ENCODE results near the gene CEACAM6. TPM values are rescaled to one million over a fixed set of nuclear protein-coding genes. Genes with fewer than 3 reads are reported as not detected.

The CEACAM6 gene
- 17.4 to 23.4 TPM (median 20.5 TPM) in 5 replicates for total RNA-seq (2022; extraction: Qiagen RNA extraction; ENCODE audit: low read depth)

GRCh38 chr19:41755328-41755913 is at the start of gene CEACAM6:
Gene CEACAM6, plus strand, starts transcription at chr19:41755530. Its CDS starts 109 bp downstream, at chr19:41755639.

DNA sequence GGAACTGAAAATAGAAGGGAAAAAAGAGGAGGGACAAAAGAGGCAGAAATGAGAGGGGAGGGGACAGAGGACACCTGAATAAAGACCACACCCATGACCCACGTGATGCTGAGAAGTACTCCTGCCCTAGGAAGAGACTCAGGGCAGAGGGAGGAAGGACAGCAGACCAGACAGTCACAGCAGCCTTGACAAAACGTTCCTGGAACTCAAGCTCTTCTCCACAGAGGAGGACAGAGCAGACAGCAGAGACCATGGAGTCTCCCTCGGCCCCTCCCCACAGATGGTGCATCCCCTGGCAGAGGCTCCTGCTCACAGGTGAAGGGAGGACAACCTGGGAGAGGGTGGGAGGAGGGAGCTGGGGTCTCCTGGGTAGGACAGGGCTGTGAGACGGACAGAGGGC is 46.8 kb upstream of the CEACAM6 start, which contains the start of gene CEACAM5:
Gene CEACAM5, plus strand, starts transcription at position 146 of the 400 bp plus-strand sequence. Its CDS starts 106 bp downstream, at position 252.

GRCh38 chr19:41796362-41796761 is 41.0 kb downstream of the CEACAM6 start, which contains the start of gene CEACAM3:
Gene CEACAM3, plus strand, starts transcription at chr19:41796587. Its CDS starts 91 bp downstream, at chr19:41796678.

Other genes with a start within 250 kb of the CEACAM6 start
- gene CEACAM21, start 179.4 kb upstream of the CEACAM6 start, total RNA-seq (2022; extraction: Qiagen RNA extraction; ENCODE audit: low read depth): not detected in 5 replicates
- not detected in 5 replicates for gene CEACAM4, start 128.5 kb upstream of the CEACAM6 start, total RNA-seq (2022; extraction: Qiagen RNA extraction; ENCODE audit: low read depth)
- gene CEACAM7, start 67.3 kb upstream of the CEACAM6 start, total RNA-seq (2022; extraction: Qiagen RNA extraction; ENCODE audit: low read depth): not detected in 5 replicates
- gene CEACAM5, start 46.9 kb upstream of the CEACAM6 start, total RNA-seq (2022; extraction: Qiagen RNA extraction; ENCODE audit: low read depth): 1.6 to 2.0 TPM (median 1.9 TPM) in 5 replicates
- not detected in 5 replicates for gene CEACAM3, start 41.1 kb downstream of the CEACAM6 start, total RNA-seq (2022; extraction: Qiagen RNA extraction; ENCODE audit: low read depth)
- gene LYPD4, start 89.2 kb downstream of the CEACAM6 start, total RNA-seq (2022; extraction: Qiagen RNA extraction; ENCODE audit: low read depth): not detected in 5 replicates
- gene DMRTC2, start 89.5 kb downstream of the CEACAM6 start, total RNA-seq (2022; extraction: Qiagen RNA extraction; ENCODE audit: low read depth): not detected in 5 replicates
- gene RPS19, start 104.7 kb downstream of the CEACAM6 start, total RNA-seq (2022; extraction: Qiagen RNA extraction; ENCODE audit: low read depth): 8,029 to 10,205 TPM (median 9,294 TPM) in 5 replicates
- 0.51 to 1.4 TPM (median 0.67 TPM) in 5 replicates for gene CD79A, start 121.7 kb downstream of the CEACAM6 start, total RNA-seq (2022; extraction: Qiagen RNA extraction; ENCODE audit: low read depth)
- gene ARHGEF1, start 127.7 kb downstream of the CEACAM6 start, total RNA-seq (2022; extraction: Qiagen RNA extraction; ENCODE audit: low read depth): 57.0 to 141 TPM (median 106 TPM) in 5 replicates
- 0.16 to 0.40 TPM (median 0.25 TPM) in 5 replicates for gene ERFL, start 172.9 kb downstream of the CEACAM6 start, total RNA-seq (2022; extraction: Qiagen RNA extraction; ENCODE audit: low read depth)
- gene RABAC1, start 203.8 kb downstream of the CEACAM6 start, total RNA-seq (2022; extraction: Qiagen RNA extraction; ENCODE audit: low read depth): 139 to 316 TPM (median 257 TPM) in 5 replicates
- 2.0 to 6.2 TPM (median 5.0 TPM) in 5 replicates for gene ATP1A3, start 238.7 kb downstream of the CEACAM6 start, total RNA-seq (2022; extraction: Qiagen RNA extraction; ENCODE audit: low read depth)

Measured in A549 treated with ZK216348 at 1 μM for 4 hours (cell line).